GM04503 (cell line): ENCODE measurements around the gene SRSF7.

ENCODE experiments used
- DNase-seq: peaks from one replicate; pipeline ENCODE4 v3.0.0-alpha.2; 2012; ENCODE audit warnings: low read depth

Gene SRSF7

DNA sequence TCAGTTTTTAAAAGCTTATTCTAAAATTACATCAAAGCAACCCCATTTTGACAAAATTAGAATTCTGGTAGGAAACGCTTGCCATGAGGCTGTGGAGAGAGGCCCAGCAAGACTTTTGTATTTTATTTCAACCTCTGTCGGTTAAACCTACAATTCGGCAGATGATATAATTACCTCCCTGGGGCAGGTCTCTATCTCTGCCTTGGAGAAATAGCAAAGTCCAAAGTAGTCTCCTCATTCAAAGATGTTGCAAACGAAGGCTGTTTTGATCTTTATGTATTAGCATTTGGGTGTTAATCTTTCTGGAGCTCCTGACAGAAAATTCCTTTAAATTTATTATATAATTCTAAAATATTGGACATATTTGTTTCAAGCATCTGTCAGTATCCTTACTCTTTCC lies 49.6 kb downstream of the SRSF7 start:
- DNase-seq, result no peak

DNA sequence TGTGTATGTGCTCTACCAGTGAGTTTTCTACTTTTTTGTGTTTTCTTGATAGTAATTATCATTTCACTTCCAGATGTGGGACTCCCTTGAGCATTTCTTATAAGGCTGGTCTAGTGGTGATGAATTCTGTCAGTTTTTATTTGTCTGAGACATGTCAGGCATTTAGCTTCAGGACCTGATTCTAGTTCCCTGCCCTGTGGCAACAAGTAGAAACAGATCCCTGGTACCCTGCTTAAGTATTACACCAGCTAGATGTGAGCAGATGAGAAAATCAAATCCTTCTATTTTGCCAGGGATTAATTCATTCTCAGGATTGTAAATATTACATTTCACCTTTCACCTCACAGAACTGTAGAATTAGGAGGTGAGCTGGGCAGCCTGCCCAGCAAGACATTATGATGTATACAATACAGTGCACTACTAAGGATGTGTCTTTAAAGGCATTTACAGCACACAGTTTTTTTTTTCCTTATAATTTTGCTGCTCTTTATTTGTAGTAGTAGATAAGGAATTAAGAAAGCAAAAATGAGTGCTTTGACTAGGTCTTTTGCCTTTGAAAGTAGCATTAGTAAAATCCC lies 50.2 kb downstream of the SRSF7 start:
- DNase-seq, result no peak

DNA sequence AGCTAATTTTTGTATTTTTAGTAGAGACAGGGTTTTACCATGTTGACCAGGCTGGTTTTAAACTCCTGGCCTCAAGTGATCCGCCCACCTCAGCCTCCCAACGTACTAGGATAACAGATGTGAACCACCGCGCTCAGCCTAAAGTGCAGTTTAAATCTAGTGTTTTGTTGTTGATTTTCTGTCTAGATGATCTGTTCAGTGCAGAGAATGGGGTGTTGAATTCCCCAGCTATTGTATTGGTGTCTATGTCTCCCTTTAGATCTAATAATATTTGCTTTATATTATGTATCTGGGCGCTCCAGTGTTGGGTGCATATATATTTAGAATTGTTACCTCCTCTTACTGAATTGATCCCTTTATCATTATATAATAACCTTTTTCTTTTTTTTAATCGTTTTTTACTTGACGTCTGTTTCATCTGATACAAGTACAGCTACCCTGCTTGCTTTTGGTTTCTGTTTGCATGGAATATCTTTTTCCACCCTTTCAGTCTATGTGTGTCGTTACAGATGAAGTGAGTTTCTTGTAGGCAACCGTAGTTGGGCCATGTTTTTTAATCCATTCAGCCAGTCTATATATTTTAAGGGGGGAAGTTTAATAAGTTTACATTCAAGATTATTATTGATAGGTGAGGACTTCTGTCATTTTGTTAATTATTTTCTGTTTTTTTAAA lies 50.9 kb downstream of the SRSF7 start:
- DNase-seq, result no peak

DNA sequence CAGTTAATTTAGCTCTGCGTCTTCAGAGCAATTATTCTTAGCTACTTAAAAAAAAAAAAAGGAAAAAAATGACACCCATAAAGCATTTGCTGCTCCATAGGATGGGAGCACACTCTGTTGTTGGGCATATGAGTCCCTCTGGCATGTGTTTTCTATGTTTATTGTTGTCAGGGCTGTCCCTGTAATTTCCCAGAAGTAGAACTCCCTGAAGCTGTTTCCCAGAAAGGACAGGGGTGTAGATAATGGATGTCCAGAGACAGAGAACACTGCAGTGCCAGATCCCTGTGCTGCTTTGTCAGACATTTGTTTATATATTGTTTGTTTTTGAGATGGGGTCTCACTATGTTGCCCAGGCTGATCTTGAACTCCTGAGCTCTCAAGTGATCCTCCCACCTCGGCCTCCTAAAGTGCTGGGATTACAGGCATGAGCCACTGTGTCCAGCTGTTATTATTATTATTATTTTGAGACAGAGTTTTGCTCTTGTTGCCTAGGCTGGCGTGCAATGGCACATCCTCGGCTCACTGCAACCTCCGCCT lies 52.6 kb downstream of the SRSF7 start:
- DNase-seq, result no peak

DNA sequence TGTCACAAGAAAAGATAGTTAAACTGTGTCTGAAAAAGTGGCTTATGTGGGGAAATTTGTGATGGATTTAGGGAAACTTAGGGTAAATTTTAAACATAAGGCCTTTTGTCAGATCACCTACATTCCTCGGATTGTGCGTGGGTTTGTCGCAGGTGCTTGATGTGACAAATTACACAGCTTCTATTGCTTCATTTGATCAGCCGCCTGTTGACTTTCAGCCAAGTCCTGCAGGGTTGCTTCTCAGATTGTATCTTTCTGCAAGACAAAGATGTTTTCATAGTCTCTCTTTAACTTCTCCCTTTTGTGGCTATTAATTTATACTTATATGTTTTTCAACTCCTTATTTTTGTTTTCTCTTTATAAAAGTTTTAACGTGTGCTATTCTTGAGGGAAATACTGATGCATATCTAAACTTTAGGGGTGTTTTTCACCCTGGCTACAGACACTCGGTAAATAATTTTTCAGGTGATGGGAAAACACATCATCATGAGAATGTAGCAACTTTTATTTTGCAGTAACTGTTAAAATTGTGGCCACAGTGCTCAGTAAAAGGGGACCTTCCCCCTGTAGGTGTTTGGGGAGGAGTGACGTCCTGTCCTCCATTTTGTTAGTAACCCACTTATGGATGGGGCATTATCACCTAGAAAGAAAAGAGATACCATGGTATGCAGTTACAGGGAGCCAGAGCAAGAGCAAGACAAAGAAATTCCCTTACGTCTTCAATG lies 53.9 kb downstream of the SRSF7 start:
- no peak for DNase-seq
